Panc1 (cell line): ENCODE measurements around the gene GRK2. TPM values are rescaled to one million over a fixed set of nuclear protein-coding genes. Genes with fewer than 3 reads are reported as not detected.
A peak's percentile ranks its signal among the peaks of the same experiment; 100 is the strongest.

ENCODE experiments used
- ATAC-seq: fragments of 200-7000 bp; cut with Tn5 transposase; 2 replicates; pipeline ENCODE4 v1.9.1; 2020; ENCODE audit warnings: mild to moderate bottlenecking, moderate library complexity
- BruUV-seq: library from RNA; stranded (reverse); fragments of 400-500 nt; replicated peaks from 2 replicates; lab custom pipeline; 2021; lab: Mats Ljungman, UMichigan
- CTCF ChIA-PET: fragments of 300-600 bp; sonication (Branson Sonifier 250); formaldehyde crosslinking; loops from one replicate; lab custom pipeline; 2022; ENCODE audit warnings: antibody characterized with exemption; lab: Charles Lee
- POLR2A ChIA-PET: fragments of 300-600 bp; sonication (Branson Sonifier 250); formaldehyde crosslinking; loops from one replicate; lab custom pipeline; 2022; ENCODE audit warnings: antibody characterized with exemption; lab: Charles Lee
- DNase-seq: peaks from one replicate; pipeline ENCODE4 v3.0.0-alpha.2; 2010; ENCODE audit warnings: low read depth, low spot score
- H3K27ac ChIP-seq: 2 replicates; pipeline ENCODE4 v1.5.1; 2011; ENCODE audit warnings: mild to moderate bottlenecking, low read length, inconsistent platforms
- H3K27me3 ChIP-seq: fragments of 200-500 bp; sonication (Bioruptor generic); 2 replicates; pipeline ENCODE4 v1.6.0; 2014; ENCODE audit warnings: low read length, inconsistent platforms; ENCODE audit not compliant: control insufficient read depth, insufficient read depth
- H3K36me3 ChIP-seq: fragments of 200-500 bp; sonication (Bioruptor generic); 2 replicates; pipeline ENCODE4 v1.5.1; 2014; ENCODE audit warnings: inconsistent platforms, mild to moderate bottlenecking, low read length, moderate library complexity; ENCODE audit not compliant: control insufficient read depth, insufficient read depth
- H3K4me1 ChIP-seq: 2 replicates; pipeline ENCODE4 v1.5.1; 2011; ENCODE audit warnings: inconsistent platforms, mild to moderate bottlenecking, low read length, moderate library complexity; ENCODE audit not compliant: control insufficient read depth, insufficient read depth
- H3K4me3 ChIP-seq, 2 experiments: 2 replicates each; pipeline ENCODE4 v1.5.1; 2011 to 2012; ENCODE audit warnings: low read depth in 2 of 2, low read length in 2 of 2, mild to moderate bottlenecking in 2 of 2, inconsistent platforms in 1 of 2, moderate library complexity in 1 of 2
- H3K9me3 ChIP-seq: fragments of 200-500 bp; sonication (Bioruptor generic); 2 replicates; pipeline ENCODE4 v1.5.1; 2014; ENCODE audit warnings: low read depth, mild to moderate bottlenecking, inconsistent platforms, low read length, moderate library complexity; ENCODE audit not compliant: control insufficient read depth, insufficient read depth
- POLR2AphosphoS5 ChIP-seq: IDR thresholded peaks from 2 replicates; pipeline ENCODE4 v1.6.1; 2012; ENCODE audit warnings: mild to moderate bottlenecking, low read depth, low read length, moderate library complexity
- REST ChIP-seq, 2 experiments: IDR thresholded peaks; 2 replicates each; pipeline ENCODE4 v1.6.1; 2011 to 2012; ENCODE audit warnings: low read depth in 2 of 2, control low read depth in 1 of 2, low read length in 1 of 2, mild to moderate bottlenecking in 1 of 2, moderate library complexity in 1 of 2; ENCODE audit not compliant: insufficient read depth in 1 of 2
- SIN3A ChIP-seq: IDR thresholded peaks from 2 replicates; pipeline ENCODE4 v1.6.1; 2012; ENCODE audit warnings: low read depth, mild to moderate bottlenecking, low read length, moderate library complexity, borderline replicate concordance; ENCODE audit not compliant: insufficient read depth
- TCF7L2 ChIP-seq: IDR thresholded peaks from 2 replicates; pipeline ENCODE4 v1.6.1; 2011; ENCODE audit warnings: mild to moderate bottlenecking, low read depth, low read length, inconsistent platforms
- in situ Hi-C: cut with HindIII; loops from 2 replicates; pipeline ENCODE4 v1.10.0; 2016; ENCODE audit warnings: low sequenced_read_pairs, low pct_unique_long_range_greater_than_20kb
- intact Hi-C: fragments of 100-400 bp; cut with micrococcal nuclease; formaldehyde crosslinking; loops from one replicate; pipeline ENCODE4 v1.10.0; 2022; ENCODE audit not compliant: unreplicated experiment
- total RNA-seq: library from RNA; stranded (reverse); gene quantifications from one replicate; pipeline ENCODE4 v1.2.1, GENCODE V29; 2021; ENCODE audit not compliant: unreplicated experiment
- TF ChIP-seq, protein P1 (sequence below): fragments of 450-650 bp; IDR thresholded peaks from 2 replicates; pipeline ENCODE4 v1.5.1; 2017; ENCODE audit warnings: mild to moderate bottlenecking

Gene GRK2
- total RNA-seq, 1 experiment from 2014 or later = 103 TPM

GRCh38 chr11:67302571-67303131 lies 36.4 kb downstream of the GRK2 start:
- H3K36me3 ChIP-seq = no peaks in the 10 kb centered on the region; the same call in 1 of the 2 replicates
- H3K27me3 ChIP-seq = no peaks in the 10 kb centered on the region
- BruUV-seq = no TSS peak
- POLR2A ChIA-PET = interaction anchor here (0.5 to 0.6 kb wide), 3 partner anchors 12 to 626 kb away, joined by 3 to 11 read pairs (median 3); no protein-coding TSS in a partner anchor
- TF ChIP-seq TCF7L2 = no peak
- peak; percentile 48; the same call in 1 of the 2 replicates for TF ChIP-seq POLR2AphosphoS5
- H3K27ac ChIP-seq = peak overlapping the region; percentile 83
- CTCF ChIA-PET = interaction anchor here (0.6 to 2.3 kb wide), 3 partner anchors 15 to 83 kb away, joined by 3 to 8 read pairs (median 3); no protein-coding TSS in a partner anchor
- H3K9me3 ChIP-seq = no peaks in the 10 kb centered on the region
- DNase-seq (no peak), ATAC-seq (peak; percentile 50)
- intact Hi-C loops = no loop called here
- peaks cover 27% of the 10 kb centered on the region for H3K4me1 ChIP-seq
- in situ Hi-C loops = no loop called here
- H3K4me3 ChIP-seq = peak overlapping the region; percentile 74 to 85

DNA sequence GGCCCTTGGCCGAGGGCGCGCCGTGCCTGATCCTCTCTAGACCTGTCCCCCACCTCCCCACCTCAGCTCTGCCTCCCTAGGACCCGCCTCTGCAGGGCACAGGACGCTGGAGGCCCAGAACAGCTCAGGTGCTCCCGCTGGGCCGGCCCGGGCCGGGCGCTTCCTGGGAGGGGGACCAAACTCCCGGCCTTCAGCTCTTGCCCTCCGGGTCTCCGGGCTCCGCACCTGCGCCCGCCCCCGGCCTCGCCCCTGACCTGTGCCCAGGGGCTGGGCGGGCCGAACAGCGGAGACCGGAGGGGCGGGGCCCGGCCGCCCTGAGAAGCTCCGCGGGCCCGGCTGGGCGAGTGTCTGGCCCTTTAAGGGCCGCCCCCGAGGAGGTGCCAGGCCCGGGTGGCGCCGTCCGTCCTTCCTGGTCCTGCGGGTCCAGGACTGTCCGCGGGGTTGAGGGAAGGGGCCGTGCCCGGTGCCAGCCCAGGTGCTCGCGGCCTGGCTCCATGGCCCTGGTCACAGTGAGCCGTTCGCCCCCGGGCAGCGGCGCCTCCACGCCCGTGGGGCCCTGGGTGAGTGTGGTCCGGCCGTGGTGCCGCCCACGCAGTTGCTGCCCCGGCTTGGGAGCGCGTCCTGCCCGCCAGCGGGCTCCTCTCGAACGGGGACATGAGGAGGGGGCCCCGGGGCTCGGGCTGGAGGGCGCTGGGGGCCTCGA lies 37.0 kb downstream of the GRK2 start, which contains the start of gene SSH3:
Gene SSH3, plus strand, starts transcription at position 399 of the 703 bp plus-strand sequence. Its CDS starts 96 bp downstream, at position 495.
- peak; percentile 59 for TF ChIP-seq POLR2AphosphoS5
- TF ChIP-seq, protein P1, sequence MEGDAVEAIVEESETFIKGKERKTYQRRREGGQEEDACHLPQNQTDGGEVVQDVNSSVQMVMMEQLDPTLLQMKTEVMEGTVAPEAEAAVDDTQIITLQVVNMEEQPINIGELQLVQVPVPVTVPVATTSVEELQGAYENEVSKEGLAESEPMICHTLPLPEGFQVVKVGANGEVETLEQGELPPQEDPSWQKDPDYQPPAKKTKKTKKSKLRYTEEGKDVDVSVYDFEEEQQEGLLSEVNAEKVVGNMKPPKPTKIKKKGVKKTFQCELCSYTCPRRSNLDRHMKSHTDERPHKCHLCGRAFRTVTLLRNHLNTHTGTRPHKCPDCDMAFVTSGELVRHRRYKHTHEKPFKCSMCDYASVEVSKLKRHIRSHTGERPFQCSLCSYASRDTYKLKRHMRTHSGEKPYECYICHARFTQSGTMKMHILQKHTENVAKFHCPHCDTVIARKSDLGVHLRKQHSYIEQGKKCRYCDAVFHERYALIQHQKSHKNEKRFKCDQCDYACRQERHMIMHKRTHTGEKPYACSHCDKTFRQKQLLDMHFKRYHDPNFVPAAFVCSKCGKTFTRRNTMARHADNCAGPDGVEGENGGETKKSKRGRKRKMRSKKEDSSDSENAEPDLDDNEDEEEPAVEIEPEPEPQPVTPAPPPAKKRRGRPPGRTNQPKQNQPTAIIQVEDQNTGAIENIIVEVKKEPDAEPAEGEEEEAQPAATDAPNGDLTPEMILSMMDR = no peak
- peak; percentile 75; the same call in 1 of the 2 replicates for TF ChIP-seq SIN3A
- TF ChIP-seq REST (IDR thresholded peaks at IDR 0.05; ENCODE audit: insufficient read depth in 1 of 2, low read depth in 2 of 2, low read length in 1 of 2) = 0 out of 4 replicates have a peak, but pooled peaks of 1 of the 2 experiments have one; percentile 23
- TF ChIP-seq TCF7L2 = no peak
- CTCF ChIA-PET = interaction anchor here (0.6 to 2.3 kb wide), 3 partner anchors 14 to 82 kb away, joined by 3 to 8 read pairs (median 3); no protein-coding TSS in a partner anchor
- Histone ChIP-seq H3K27me3 (no peaks in the 10 kb centered on the region), H3K27ac (peak within 1 kb of the TSS; percentile 83), H3K4me3 (peak within 1 kb of the TSS; percentile 74 to 85), H3K4me1 (peaks cover 27% of the 10 kb centered on the region), H3K36me3 (no peaks in the 10 kb centered on the region; the same call in 1 of the 2 replicates), H3K9me3 (no peaks in the 10 kb centered on the region)
- POLR2A ChIA-PET = interaction anchor here (0.6 kb wide), 2 partner anchors 70 to 626 kb away, joined by 3 read pairs; no protein-coding TSS in a partner anchor
- ATAC-seq (peak; percentile 94), DNase-seq (no peak)
- in situ Hi-C loops (no loop called here), intact Hi-C loops (no loop called here)
- BruUV-seq = no TSS peak
